Neural progenitor cell (in vitro differentiated cells): ENCODE measurements around the gene ZBTB49. TPM values are rescaled to one million over a fixed set of nuclear protein-coding genes. Genes with fewer than 3 reads are reported as not detected.

Experiments used
- DNase-seq: peaks from one replicate; pipeline ENCODE4 v3.0.0-alpha.2; 2016; ENCODE audit warnings: low spot score
- H2AFZ ChIP-seq: fragments of 200-600 bp; sonication (generic); replicated peaks from 2 replicates; pipeline ENCODE4 v1.6.1; 2016; ENCODE audit warnings: antibody characterized with exemption
- H3F3A ChIP-seq: fragments of 200-600 bp; sonication (generic); 2 replicates; pipeline ENCODE4 v1.6.1; 2016; ENCODE audit warnings: antibody characterized with exemption, low read depth
- H3K27ac ChIP-seq: fragments of 200-600 bp; sonication (generic); 2 replicates; pipeline ENCODE4 v1.5.1; 2016; ENCODE audit warnings: mild to moderate bottlenecking
- H3K27me3 ChIP-seq: fragments of 200-600 bp; sonication (generic); 2 replicates; pipeline ENCODE4 v1.6.1; 2016; ENCODE audit warnings: mild to moderate bottlenecking, moderate library complexity
- H3K36me3 ChIP-seq: fragments of 200-600 bp; sonication (generic); 2 replicates; pipeline ENCODE4 v1.5.1; 2016
- H3K4me1 ChIP-seq: fragments of 200-600 bp; sonication (generic); 2 replicates; pipeline ENCODE4 v1.6.1; 2016; ENCODE audit warnings: mixed run types
- H3K4me2 ChIP-seq: fragments of 200-600 bp; sonication (generic); 2 replicates; pipeline ENCODE4 v1.6.1; 2016
- H3K4me3 ChIP-seq: fragments of 200-600 bp; sonication (generic); 2 replicates; pipeline ENCODE4 v1.5.1; 2016
- H3K79me2 ChIP-seq: fragments of 200-600 bp; sonication (generic); 2 replicates; pipeline ENCODE4 v1.6.1; 2016; ENCODE audit warnings: low read depth
- H3K9ac ChIP-seq: fragments of 200-600 bp; sonication (generic); 2 replicates; pipeline ENCODE4 v1.6.1; 2016
- H3K9me3 ChIP-seq: fragments of 200-600 bp; sonication (generic); 2 replicates; pipeline ENCODE4 v1.5.1; 2016; ENCODE audit warnings: low read depth
- H4K20me1 ChIP-seq: fragments of 200-600 bp; sonication (generic); 2 replicates; pipeline ENCODE4 v1.6.1; 2016; ENCODE audit warnings: low read depth
- H3K27ac Mint-ChIP-seq: 3 replicates; pipeline ENCODE4 v1.8.0; 2021; ENCODE audit warnings: mixed read lengths
- H3K27me3 Mint-ChIP-seq: 2 replicates; pipeline ENCODE4 v1.8.0; 2022; ENCODE audit warnings: low read depth, mild to moderate bottlenecking, inconsistent platforms, moderate library complexity, mixed read lengths; ENCODE audit not compliant: insufficient read depth
- H3K36me3 Mint-ChIP-seq: 3 replicates; pipeline ENCODE4 v1.8.0; 2021; ENCODE audit warnings: mixed read lengths
- H3K4me1 Mint-ChIP-seq: 3 replicates; pipeline ENCODE4 v1.8.0; 2021; ENCODE audit warnings: mixed read lengths
- H3K4me3 Mint-ChIP-seq: 3 replicates; pipeline ENCODE4 v1.8.0; 2021; ENCODE audit warnings: mild to moderate bottlenecking, moderate library complexity, mixed read lengths
- H3K9me3 Mint-ChIP-seq: 3 replicates; pipeline ENCODE4 v1.8.0; 2020; ENCODE audit warnings: mixed read lengths
- CTCF ChIP-seq: fragments of 200-600 bp; sonication (generic); IDR thresholded peaks from 2 replicates; pipeline ENCODE4 v1.5.1; 2017; ENCODE audit warnings: antibody characterized with exemption, mild to moderate bottlenecking
- EZH2 ChIP-seq: fragments of 200-600 bp; sonication (generic); IDR thresholded peaks from 2 replicates; pipeline ENCODE4 v1.6.1; 2017; ENCODE audit warnings: antibody characterized with exemption, mild to moderate bottlenecking, moderate library complexity
- EZH2phosphoT487 ChIP-seq: fragments of 200-600 bp; sonication (generic); IDR thresholded peaks from 2 replicates; pipeline ENCODE4 v1.6.1; 2017; ENCODE audit warnings: antibody characterized with exemption
- total RNA-seq: library from RNA; depleted of rRNA; stranded (reverse); fragments of >200 nt; gene quantifications from 2 replicates; pipeline ENCODE4 v1.2.3, GENCODE V29; 2015; ENCODE audit warnings: low replicate concordance

The ZBTB49 gene
- total RNA-seq, 1 donor from 2014 or later, result 20.2 TPM

- Histone ChIP-seq H3F3A (no peaks in the 10 kb centered on the region), H3K27me3 (no peaks in the 10 kb centered on the region), H3K9ac (no peak overlapping the region), H3K4me2 (no peak overlapping the region), H2AFZ (no peak overlapping the region), H4K20me1 (peaks cover 28% of the 10 kb centered on the region), H3K27ac (no peak overlapping the region), H3K79me2 (peaks cover 45% of the 10 kb centered on the region), H3K36me3 (no peaks in the 10 kb centered on the region), H3K9me3 (no peaks in the 10 kb centered on the region), H3K4me3 (no peak overlapping the region), H3K4me1 (peaks cover under 1% of the 10 kb centered on the region)
- H3K4me3 Mint-ChIP-seq, result no peak overlapping the region
- TF ChIP-seq EZH2phosphoT487 (no peak), EZH2 (no peak), CTCF (no peak)
- no peaks in the 10 kb centered on the region for H3K27me3 Mint-ChIP-seq
- H3K9me3 Mint-ChIP-seq, result no peaks in the 10 kb centered on the region
- no peak overlapping the region for H3K27ac Mint-ChIP-seq
- H3K36me3 Mint-ChIP-seq, result peaks cover 6% of the 10 kb centered on the region
- DNase-seq, result no peak
- H3K4me1 Mint-ChIP-seq, result peaks cover 4% of the 10 kb centered on the region
These were observed 6.3 kb downstream of the ZBTB49 start for GRCh38 chr4:4296283-4296846.

GRCh38 chr4:4299006-4299405, 9.0 kb downstream of the ZBTB49 start:
- no peaks in the 10 kb centered on the region for H3K9me3 ChIP-seq
- no peak overlapping the region for H3K27ac Mint-ChIP-seq
- TF ChIP-seq EZH2 (no peak), CTCF (no peak), EZH2phosphoT487 (no peak)

GRCh38 chr4:4302001-4302400, 11.9 kb downstream of the ZBTB49 start:
- Mint-ChIP-seq H3K27me3 (no peaks in the 10 kb centered on the region), H3K9me3 (no peaks in the 10 kb centered on the region), H3K27ac (no peak overlapping the region), H3K4me3 (no peak overlapping the region), H3K4me1 (no peaks in the 10 kb centered on the region), H3K36me3 (peaks cover 9% of the 10 kb centered on the region)
- H3K4me1 ChIP-seq, result no peaks in the 10 kb centered on the region
- no peaks in the 10 kb centered on the region for H3F3A ChIP-seq
- no peak overlapping the region for H3K9ac ChIP-seq
- H3K79me2 ChIP-seq, result peaks cover 9% of the 10 kb centered on the region
- DNase-seq, result no peak
- H4K20me1 ChIP-seq, result peaks cover 18% of the 10 kb centered on the region
- no peaks in the 10 kb centered on the region for H3K9me3 ChIP-seq
- no peaks in the 10 kb centered on the region for H3K27me3 ChIP-seq
- H3K4me2 ChIP-seq, result no peak overlapping the region
- no peak overlapping the region for H2AFZ ChIP-seq
- no peak for TF ChIP-seq EZH2
- TF ChIP-seq CTCF, result no peak
- no peak for TF ChIP-seq EZH2phosphoT487
- no peak overlapping the region for H3K4me3 ChIP-seq
- no peak overlapping the region for H3K27ac ChIP-seq
- H3K36me3 ChIP-seq, result no peaks in the 10 kb centered on the region

More at GRCh38 chr4:4299006-4299405, 9.0 kb downstream of the ZBTB49 start:
- Histone ChIP-seq H3K79me2 (peaks cover 19% of the 10 kb centered on the region), H3K4me2 (no peak overlapping the region), H4K20me1 (peaks cover 18% of the 10 kb centered on the region), H2AFZ (no peak overlapping the region), H3K27me3 (no peaks in the 10 kb centered on the region), H3K4me3 (no peak overlapping the region), H3F3A (no peaks in the 10 kb centered on the region), H3K27ac (no peak overlapping the region), H3K36me3 (no peaks in the 10 kb centered on the region), H3K4me1 (no peaks in the 10 kb centered on the region), H3K9ac (no peak overlapping the region)
- Mint-ChIP-seq H3K4me1 (no peaks in the 10 kb centered on the region), H3K27me3 (no peaks in the 10 kb centered on the region), H3K4me3 (no peak overlapping the region), H3K36me3 (peaks cover 10% of the 10 kb centered on the region), H3K9me3 (no peaks in the 10 kb centered on the region)
- DNase-seq, result no peak
